Limb (tissue), 2 donors: Measurements from ENCODE around the gene PLXNC1.

ENCODE experiments used
- DNase-seq, 2 donors: peaks; one replicate each; pipeline ENCODE4 v3.0.0-alpha.2; 2016; ENCODE audit errors: extremely low spot score in 2 of 2

The PLXNC1 gene

GRCh38 chr12:94203796-94204195 lies 55.4 kb downstream of the PLXNC1 start:
- DNase-seq, result no peak

DNA sequence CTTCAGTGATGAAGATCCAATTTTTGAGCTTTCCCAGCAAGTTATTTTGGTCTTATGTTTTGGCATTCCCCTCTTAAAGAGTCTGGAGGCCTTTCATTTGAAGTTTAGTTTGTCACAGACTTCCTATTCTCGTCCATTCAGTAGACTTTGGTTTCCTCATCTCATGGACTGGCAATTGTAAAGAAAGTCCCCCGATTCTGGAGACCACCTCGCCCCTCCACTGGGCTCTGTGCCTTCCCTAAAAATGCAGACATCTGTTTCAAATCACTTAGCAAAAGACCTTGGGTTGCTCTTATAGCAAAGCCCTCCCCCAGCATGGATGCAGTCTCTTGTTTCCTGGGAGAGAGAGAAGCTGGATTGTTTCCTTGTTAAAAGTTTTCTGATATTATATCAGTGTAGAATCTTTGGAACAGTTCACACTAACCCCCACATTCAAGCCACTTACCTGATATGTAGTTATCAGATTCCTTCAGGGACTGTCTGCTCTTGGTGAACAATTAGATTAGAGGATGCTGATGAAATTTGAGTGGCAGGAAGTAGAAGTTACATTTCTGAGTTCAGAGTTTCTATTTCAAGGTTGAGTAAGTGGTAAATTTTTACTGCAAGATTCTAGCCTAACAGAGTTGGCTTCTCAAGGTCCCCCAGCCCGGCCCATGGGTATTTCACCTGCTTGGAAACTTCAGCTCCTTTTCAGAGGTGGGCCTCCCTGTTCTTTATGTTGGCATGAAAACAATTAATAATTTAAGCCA lies 56.3 kb downstream of the PLXNC1 start:
- no peak for DNase-seq

DNA sequence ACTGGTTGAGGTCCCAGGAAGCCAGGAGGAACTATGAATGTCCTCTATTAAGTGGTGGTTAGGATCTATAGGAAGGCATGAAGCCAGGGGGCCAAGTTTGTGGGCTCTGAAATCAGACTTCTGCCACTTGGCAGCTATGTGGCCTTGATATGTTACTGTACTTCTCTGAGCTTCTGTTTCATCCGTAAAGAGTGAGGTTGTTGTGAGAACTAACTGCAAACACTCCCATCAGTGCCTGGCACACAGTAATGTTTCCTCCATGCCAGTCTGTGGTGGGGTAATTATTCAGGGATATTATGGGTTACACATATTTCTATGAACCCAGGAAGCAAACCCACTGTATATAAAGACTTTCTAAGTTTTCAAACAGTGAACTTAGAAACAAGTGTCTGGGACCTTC lies 57.4 kb downstream of the PLXNC1 start:
- no peak for DNase-seq

DNA sequence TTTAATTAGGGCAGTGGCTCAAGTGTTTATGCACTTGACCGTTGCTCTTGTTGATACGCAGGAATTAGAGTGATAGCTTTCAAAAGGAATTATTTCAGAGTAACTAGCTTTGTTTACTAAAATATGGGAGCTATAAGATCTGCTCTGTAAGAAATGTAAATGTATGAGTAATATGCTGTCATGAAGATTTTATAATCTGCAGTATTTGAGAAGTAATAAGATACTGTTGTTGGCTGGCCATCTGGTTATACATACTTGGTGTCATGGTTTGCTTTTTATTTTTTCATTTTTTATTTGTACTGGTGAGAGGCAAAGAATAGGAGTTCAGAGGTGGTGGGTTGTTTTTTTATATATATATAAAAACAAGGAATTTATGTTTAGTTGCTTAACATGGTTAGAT lies 58.5 kb downstream of the PLXNC1 start:
- DNase-seq, result no peak

DNA sequence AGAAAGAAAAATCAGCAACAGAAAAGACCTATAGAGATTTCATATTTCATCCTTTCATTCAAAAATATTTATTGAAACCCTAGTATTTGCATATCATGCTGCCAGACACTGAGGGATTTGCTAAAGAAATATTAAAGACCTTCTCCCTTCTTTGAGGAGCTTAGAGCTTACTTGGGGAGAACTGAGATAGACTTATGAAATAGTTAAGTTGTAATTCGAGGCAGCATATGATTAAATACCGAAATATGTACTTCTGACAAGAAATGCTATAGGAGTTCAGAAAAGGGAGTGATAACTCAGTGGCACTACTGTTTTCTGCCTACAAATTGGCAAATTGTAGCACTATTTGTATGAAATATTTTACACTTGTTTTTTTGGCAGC lies 59.1 kb downstream of the PLXNC1 start:
- DNase-seq, result no peak

DNA sequence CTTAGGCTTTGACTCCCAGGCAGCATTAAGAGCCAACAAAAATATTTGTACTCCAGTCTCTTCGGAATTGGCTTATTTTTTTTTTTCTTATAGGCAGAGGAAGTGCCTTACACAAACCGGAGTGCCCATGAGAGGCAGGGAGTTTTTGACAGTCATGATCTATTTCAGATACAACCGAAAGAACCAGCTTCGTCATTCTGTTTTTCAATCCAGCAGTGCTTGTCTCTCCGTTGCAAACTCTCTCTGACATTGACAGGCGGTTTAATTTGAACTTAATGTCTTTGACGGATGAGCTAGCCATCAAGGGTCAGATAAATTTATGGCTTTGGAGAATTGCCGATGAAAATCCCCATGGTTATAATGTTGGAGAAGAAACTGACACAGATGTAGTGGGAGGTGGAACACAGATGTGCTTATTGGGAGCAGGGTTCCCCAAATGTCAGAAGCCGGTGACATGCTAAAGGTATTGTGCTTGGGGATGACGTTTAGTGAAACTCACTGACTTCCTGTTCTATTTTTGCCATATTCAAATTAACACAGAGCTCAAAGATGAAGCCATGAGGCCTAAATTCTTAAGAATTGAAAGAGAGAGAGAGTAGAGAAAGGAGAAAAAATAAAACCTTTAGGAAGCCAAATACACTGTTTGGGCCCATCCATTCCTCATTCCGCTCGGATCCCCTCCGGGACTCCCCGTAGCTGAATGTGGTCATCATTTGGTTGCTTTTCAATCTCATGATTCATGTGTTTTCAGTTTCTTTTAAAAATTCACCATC lies 59.7 kb downstream of the PLXNC1 start:
- DNase-seq, result no peak

DNA sequence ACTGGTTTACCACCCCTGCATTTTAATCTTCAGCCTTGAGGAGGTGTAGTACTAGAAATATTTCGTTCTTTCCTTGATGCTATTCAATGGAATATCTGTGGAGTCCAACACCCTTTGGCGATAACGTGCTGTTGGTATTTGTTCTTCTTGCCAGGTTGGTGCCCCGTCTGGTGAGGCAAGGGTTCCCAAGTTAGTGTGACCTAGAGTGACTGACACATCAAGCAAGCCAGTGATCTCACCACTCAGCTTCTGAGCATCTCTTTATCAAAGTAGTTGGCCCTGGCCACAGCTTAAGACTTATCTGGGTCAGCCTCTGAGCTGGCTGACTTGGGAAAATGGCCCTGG lies 60.2 kb downstream of the PLXNC1 start:
- no peak for DNase-seq

DNA sequence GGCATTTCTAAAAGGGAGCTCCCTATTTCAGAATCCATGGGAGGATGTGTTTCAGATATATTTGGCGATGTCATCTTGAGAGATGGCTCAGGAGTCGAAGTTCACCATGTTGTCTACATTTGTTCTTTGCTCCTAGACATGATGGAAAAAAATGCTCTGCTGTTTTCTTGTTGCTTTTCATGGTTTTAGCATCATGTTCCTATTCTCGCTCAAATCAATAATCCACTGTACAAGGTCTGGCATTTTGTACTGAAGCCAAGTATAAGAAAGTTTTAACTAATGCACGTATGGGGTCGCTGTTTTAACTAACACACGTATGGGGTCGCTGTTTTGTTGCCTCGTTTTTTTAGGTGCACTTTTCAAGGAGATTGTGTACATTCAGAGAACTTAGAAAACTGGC lies 60.9 kb downstream of the PLXNC1 start:
- no peak for DNase-seq

GRCh38 chr12:94211021-94211420 lies 62.6 kb downstream of the PLXNC1 start:
- DNase-seq, result no peak

GRCh38 chr12:94218233-94218632 lies 69.9 kb downstream of the PLXNC1 start:
- no peak for DNase-seq

- DNase-seq, result no peak
Observed at GRCh38 chr12:94219622-94220302, 71.4 kb downstream of the PLXNC1 start.

DNA sequence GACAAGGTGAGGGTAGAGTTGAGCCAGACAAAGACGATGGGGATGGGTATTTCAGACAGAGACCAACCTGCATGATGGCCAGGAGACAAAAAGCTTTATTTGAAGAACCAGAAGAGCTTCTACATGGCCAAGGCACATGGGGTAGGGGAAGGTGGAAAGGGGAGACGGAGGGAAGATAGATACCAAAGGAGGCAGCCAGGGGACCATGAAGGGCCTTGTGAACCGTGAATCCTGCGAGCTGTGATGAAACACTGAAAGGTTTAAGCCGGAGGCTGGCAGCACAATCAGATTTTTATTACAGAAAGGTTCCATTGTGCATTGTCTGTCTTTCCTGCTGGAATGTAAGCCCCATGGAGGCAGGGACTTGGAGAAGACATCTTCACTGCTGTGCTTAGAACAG lies 72.4 kb downstream of the PLXNC1 start:
- DNase-seq, result no peak

DNA sequence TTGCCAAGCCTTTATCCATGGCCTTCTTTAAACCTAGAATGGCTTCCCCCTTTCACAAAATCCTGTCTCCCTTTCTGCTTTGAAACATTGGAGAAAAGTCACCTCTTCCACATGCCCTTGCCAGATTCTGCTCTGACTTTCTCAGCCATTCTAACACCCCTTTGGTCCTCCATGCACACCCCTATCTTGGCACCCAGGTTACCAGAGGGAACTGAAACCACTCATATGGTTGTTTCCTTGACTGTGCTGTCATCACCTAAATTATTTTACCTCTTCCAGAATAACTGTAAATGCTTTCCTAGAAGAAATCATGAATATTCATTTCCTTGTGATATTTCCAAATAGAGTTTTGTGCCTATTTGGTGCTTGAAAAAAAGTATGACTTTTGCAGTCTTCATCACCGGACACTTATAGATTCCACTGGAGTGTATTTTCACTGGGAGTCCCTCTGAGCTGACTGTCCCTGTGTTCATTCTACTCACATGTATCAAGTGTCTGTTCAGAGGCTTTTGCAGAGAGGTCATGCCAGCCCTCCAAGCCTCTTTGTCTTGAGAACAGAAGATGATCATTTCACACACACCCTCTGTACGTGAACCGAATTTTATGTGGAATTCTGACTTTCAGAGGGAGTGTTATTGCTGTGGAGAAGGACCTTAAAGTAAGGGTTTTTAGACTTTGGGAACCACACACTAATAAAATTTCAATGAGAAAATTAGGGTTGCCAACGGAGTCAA lies 74.1 kb downstream of the PLXNC1 start:
- DNase-seq, result no peak

DNA sequence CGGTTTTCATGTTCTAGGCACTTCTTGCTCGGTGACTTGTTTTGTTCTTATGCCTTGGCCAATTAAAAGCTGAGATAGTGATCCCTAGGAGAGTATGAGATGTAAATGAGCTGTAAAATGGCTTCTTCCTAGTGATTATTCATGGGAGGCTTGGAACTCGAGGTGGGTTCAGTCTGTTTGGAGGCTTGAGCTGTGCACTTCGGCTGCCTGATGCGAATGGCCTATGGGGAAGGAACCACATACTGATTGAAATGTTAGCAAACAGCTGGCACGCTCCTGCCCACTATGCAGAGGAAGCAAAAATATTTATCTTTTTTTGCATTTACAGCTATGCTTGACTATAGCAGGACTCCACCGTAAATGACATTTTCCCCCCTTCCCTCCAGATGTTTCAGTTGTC lies 75.5 kb downstream of the PLXNC1 start:
- DNase-seq, result no peak

DNA sequence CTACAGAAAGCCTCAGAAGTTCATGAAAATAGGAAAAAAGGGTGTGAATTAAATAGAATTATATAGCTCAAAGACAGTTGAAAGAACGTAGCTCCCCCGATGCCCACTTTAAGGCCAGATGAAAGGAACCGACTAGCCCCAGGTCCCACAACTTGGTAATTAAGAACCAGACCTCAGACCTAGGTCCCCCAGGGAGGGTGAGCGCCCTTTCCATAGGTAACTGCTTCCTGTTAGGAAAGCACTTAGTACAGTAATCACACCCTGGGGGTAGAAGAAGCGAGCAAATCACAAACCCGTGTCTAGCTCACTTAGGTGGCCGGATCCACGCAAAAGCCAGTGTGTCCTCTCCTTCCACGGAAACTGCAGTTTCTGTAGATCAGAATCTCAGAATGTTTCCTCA lies 77.1 kb downstream of the PLXNC1 start:
- DNase-seq, result no peak

- no peak for DNase-seq
Observed at GRCh38 chr12:94225947-94226630, 77.7 kb downstream of the PLXNC1 start.

DNA sequence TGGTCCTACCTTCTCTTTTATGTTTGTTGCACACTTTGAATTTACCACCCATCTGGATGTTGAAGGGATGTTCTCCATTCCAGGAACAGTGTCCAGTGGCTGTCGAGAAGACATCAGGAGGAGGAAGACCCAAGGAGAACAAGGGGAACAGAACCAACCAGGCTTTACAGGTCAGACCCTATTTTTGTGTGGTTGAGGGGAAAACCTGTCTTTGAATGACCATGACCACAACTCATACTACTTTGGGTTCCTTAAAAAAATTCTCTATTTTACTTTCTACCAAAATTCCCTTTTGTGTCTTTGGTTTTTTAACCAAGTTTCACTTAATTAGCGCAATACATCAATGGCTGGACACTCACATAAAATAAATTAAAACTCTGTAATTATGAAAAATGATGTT lies 78.7 kb downstream of the PLXNC1 start:
- no peak for DNase-seq

DNA sequence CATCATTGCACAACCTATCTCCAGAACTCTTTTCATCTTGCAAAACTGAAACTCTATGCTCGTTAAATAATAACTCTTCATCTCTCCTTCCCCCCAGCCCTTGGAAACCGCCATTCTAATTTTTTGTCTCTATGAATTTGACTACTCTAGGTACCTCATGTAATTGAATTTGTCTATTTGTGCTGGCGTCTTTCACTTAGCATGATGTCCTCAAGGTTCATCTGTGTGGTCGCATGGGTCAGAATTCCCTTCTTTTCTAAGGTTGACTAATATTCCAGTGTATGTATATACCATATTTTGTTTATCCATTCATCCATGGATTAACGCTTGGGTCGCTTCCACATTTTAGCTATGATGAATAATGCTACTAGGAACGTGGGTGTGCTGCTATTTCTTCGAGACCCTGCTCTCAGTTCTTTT lies 80.1 kb downstream of the PLXNC1 start:
- no peak for DNase-seq

DNA sequence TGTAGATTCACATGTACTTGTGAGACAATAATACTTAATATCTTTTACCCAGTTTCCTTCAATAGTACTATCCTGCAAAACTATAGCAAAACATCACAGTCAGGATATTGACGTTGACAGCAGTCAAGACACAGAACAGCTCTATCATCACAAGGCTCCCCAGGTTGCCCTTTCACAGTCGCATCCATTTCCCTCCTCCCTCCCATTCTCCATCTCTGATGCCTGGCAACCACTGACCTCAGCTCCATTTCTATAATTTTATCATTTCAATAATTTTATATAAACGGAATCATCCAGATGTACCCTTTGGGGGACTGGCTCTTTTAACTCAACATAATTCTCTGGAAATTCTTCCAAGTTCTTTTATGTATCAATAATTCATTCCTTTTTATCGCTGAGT lies 81.5 kb downstream of the PLXNC1 start:
- no peak for DNase-seq

- no peak for DNase-seq
Observed at GRCh38 chr12:94230357-94230905, 82.1 kb downstream of the PLXNC1 start.

DNA sequence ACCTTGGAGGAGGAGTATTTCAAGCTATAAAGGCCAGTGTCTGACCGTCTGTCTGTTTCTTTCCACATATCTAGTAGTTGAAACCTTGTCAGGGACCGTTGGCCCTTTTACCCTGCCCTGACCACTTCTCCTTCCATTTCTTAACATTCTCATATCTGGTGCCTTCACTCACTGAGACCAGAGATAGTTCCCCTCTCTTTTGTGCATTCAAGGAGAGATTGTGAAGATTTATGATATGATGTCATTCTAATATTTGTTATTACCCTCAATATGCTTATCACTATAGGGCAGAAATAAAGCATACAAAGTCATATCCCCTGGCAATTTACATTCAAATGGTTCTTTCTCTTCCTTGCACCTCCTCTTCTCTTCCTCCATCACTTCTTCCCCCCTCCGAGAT lies 83.3 kb downstream of the PLXNC1 start:
- no peak for DNase-seq
